ENCODE data around the gene EXOC2. TPM values are rescaled to one million over a fixed set of nuclear protein-coding genes. Genes with fewer than 3 reads are reported as not detected.

Gene EXOC2
- total RNA-seq, 1 experiment from 2014 or later = 30.5 TPM

DNA sequence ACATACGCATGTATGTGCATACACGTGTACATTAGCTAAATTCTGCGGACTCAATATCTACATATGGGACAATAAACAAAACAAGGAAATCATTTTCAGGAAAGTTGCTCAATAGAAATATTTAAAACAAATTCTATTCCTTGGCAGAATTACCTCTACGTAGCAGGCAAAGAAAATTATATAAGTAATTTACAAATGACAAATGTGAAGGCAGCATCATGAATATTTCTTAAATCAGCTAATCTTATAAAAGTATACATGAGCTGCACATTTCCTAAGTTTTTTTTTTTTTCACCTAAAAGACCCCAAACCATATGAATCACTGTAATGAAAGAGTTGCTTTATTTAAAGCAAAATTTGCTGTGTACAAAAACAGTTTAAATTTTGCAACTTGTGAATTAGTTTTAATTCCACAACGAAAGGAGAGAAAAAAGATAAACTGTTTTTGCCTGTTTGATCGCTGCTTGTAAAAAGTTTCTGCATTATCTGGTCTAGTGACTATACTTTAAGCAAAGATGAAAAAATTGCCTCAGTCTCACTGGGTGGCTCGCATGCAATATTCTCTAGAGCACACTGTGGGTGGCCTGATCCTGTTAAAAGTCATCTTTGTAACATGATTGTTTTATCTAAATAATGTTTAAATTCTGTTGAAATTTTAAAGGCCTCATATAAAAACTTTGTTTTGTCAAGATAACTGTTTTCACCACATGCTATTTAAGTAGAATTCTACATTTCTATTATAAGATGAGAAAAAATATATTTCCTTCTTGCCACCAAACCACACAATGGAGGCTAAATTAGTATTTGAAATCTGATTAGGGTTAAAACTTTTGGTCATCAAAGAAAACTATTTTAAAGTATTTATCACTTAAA is 93.1 kb downstream of the EXOC2 start:
- H3K27me3 ChIP-seq (ENCODE audit: control insufficient read depth, insufficient read depth, low read length) = no peaks in the 10 kb centered on the region
- no peak for DNase-seq (ENCODE audit: low read depth, low spot score)
- no TSS peak for BruUV-seq (replicated peaks)
- in situ Hi-C loops (cut with HindIII; ENCODE audit: low pct_unique_long_range_greater_than_20kb, low sequenced_read_pairs) = no loop called here
- ATAC-seq = no peak
- intact Hi-C loops (cut with micrococcal nuclease; ENCODE audit: unreplicated experiment) = loop anchor here (10.0 kb wide), 1 partner anchor 305 kb away; no protein-coding TSS in a partner anchor
- POLR2A ChIA-PET = no interaction called here
- no peaks in the 10 kb centered on the region for H3K9me3 ChIP-seq (ENCODE audit: control insufficient read depth, insufficient read depth, low read depth, low read length)
- H3K27ac ChIP-seq (ENCODE audit: low read length) = no peak overlapping the region
- no peak overlapping the region for H3K4me3 ChIP-seq (ENCODE audit: low read depth in 2 of 2, low read length in 2 of 2)
- no peaks in the 10 kb centered on the region for H3K4me1 ChIP-seq (ENCODE audit: control insufficient read depth, insufficient read depth, low read length)
- no peak for TF ChIP-seq TCF7L2 (IDR thresholded peaks at IDR 0.05; ENCODE audit: low read depth, low read length)
- TF ChIP-seq, protein P1, sequence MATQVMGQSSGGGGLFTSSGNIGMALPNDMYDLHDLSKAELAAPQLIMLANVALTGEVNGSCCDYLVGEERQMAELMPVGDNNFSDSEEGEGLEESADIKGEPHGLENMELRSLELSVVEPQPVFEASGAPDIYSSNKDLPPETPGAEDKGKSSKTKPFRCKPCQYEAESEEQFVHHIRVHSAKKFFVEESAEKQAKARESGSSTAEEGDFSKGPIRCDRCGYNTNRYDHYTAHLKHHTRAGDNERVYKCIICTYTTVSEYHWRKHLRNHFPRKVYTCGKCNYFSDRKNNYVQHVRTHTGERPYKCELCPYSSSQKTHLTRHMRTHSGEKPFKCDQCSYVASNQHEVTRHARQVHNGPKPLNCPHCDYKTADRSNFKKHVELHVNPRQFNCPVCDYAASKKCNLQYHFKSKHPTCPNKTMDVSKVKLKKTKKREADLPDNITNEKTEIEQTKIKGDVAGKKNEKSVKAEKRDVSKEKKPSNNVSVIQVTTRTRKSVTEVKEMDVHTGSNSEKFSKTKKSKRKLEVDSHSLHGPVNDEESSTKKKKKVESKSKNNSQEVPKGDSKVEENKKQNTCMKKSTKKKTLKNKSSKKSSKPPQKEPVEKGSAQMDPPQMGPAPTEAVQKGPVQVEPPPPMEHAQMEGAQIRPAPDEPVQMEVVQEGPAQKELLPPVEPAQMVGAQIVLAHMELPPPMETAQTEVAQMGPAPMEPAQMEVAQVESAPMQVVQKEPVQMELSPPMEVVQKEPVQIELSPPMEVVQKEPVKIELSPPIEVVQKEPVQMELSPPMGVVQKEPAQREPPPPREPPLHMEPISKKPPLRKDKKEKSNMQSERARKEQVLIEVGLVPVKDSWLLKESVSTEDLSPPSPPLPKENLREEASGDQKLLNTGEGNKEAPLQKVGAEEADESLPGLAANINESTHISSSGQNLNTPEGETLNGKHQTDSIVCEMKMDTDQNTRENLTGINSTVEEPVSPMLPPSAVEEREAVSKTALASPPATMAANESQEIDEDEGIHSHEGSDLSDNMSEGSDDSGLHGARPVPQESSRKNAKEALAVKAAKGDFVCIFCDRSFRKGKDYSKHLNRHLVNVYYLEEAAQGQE (IDR thresholded peaks at IDR 0.05; ENCODE audit: insufficient read depth in 1 of 2, low read depth in 2 of 2, low read length in 1 of 2) = no peak
- TF ChIP-seq, protein P2, sequence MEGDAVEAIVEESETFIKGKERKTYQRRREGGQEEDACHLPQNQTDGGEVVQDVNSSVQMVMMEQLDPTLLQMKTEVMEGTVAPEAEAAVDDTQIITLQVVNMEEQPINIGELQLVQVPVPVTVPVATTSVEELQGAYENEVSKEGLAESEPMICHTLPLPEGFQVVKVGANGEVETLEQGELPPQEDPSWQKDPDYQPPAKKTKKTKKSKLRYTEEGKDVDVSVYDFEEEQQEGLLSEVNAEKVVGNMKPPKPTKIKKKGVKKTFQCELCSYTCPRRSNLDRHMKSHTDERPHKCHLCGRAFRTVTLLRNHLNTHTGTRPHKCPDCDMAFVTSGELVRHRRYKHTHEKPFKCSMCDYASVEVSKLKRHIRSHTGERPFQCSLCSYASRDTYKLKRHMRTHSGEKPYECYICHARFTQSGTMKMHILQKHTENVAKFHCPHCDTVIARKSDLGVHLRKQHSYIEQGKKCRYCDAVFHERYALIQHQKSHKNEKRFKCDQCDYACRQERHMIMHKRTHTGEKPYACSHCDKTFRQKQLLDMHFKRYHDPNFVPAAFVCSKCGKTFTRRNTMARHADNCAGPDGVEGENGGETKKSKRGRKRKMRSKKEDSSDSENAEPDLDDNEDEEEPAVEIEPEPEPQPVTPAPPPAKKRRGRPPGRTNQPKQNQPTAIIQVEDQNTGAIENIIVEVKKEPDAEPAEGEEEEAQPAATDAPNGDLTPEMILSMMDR (IDR thresholded peaks at IDR 0.05) = no peak
- no peak for TF ChIP-seq SIN3A (IDR thresholded peaks at IDR 0.05; ENCODE audit: borderline replicate concordance, insufficient read depth, low read depth, low read length)
- TF ChIP-seq POLR2AphosphoS5 (IDR thresholded peaks at IDR 0.05; ENCODE audit: low read depth, low read length) = no peak
- no peaks in the 10 kb centered on the region; the same call in 1 of the 2 replicates for H3K36me3 ChIP-seq (ENCODE audit: control insufficient read depth, insufficient read depth, low read length)
- CTCF ChIA-PET = no interaction called here

DNA sequence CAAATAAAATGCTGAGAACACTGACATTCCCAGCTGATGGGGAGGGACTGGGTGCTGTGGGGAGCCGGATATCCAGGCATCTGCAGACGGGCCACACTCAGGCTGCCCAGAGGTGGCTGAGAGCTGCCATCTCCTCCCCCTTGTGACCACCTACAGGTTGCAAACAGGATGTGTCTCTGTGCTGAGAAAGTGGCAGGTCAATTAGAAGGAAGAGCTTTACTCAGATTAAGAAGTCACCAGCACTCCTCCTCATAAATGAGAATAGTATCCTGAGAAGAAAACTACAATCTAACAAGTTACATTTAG is 99.1 kb downstream of the EXOC2 start:
- no peak for TF ChIP-seq POLR2AphosphoS5 (IDR thresholded peaks at IDR 0.05; ENCODE audit: low read depth, low read length)
- TF ChIP-seq, protein P1 (IDR thresholded peaks at IDR 0.05; ENCODE audit: insufficient read depth in 1 of 2, low read depth in 2 of 2, low read length in 1 of 2) = no peak
- no peak for TF ChIP-seq TCF7L2 (IDR thresholded peaks at IDR 0.05; ENCODE audit: low read depth, low read length)
- TF ChIP-seq, protein P2 (IDR thresholded peaks at IDR 0.05) = no peak
- no peak for TF ChIP-seq SIN3A (IDR thresholded peaks at IDR 0.05; ENCODE audit: borderline replicate concordance, insufficient read depth, low read depth, low read length)
- in situ Hi-C loops (cut with HindIII; ENCODE audit: low pct_unique_long_range_greater_than_20kb, low sequenced_read_pairs) (no loop called here), intact Hi-C loops (cut with micrococcal nuclease; ENCODE audit: unreplicated experiment) (loop anchor here (2.0 to 10.0 kb wide), 3 partner anchors 93 to 311 kb away; no protein-coding TSS in a partner anchor)
- no peaks in the 10 kb centered on the region for H3K9me3 ChIP-seq (ENCODE audit: control insufficient read depth, insufficient read depth, low read depth, low read length)
- POLR2A ChIA-PET = no interaction called here
- H3K36me3 ChIP-seq (ENCODE audit: control insufficient read depth, insufficient read depth, low read length) = no peaks in the 10 kb centered on the region; the same call in 1 of the 2 replicates
- peak; percentile 51; the same call in 1 of the 2 replicates for ATAC-seq
- no peak overlapping the region for H3K27ac ChIP-seq (ENCODE audit: low read length)
- CTCF ChIA-PET = no interaction called here
- H3K27me3 ChIP-seq (ENCODE audit: control insufficient read depth, insufficient read depth, low read length) = no peaks in the 10 kb centered on the region
- H3K4me3 ChIP-seq (ENCODE audit: low read depth in 2 of 2, low read length in 2 of 2) = no peak overlapping the region
- no peaks in the 10 kb centered on the region for H3K4me1 ChIP-seq (ENCODE audit: control insufficient read depth, insufficient read depth, low read length)
- DNase-seq (ENCODE audit: low read depth, low spot score) = no peak
- BruUV-seq (replicated peaks) = no TSS peak

Measured in Panc1 (cell line).